A549 treated with GW870086 at 1 μM for 4 hours (cell line): Measurements from ENCODE around the gene KCNK10. TPM values are rescaled to one million over a fixed set of nuclear protein-coding genes. Genes with fewer than 3 reads are reported as not detected.

ENCODE experiments used
- total RNA-seq: library from RNA; stranded (reverse); fragments of 200-300 nt; extraction: Qiagen RNA extraction; gene quantifications from 5 replicates; pipeline ENCODE4 v1.2.3, GENCODE V29; 2022; ENCODE audit warnings: low read depth

Gene KCNK10, protein sequence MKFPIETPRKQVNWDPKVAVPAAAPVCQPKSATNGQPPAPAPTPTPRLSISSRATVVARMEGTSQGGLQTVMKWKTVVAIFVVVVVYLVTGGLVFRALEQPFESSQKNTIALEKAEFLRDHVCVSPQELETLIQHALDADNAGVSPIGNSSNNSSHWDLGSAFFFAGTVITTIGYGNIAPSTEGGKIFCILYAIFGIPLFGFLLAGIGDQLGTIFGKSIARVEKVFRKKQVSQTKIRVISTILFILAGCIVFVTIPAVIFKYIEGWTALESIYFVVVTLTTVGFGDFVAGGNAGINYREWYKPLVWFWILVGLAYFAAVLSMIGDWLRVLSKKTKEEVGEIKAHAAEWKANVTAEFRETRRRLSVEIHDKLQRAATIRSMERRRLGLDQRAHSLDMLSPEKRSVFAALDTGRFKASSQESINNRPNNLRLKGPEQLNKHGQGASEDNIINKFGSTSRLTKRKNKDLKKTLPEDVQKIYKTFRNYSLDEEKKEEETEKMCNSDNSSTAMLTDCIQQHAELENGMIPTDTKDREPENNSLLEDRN
- not detected in 5 replicates for total RNA-seq

GRCh38 chr14:88323086-88323522 lies at the start of gene KCNK10:
Gene KCNK10, minus strand, starts transcription at chr14:88323269. Its CDS starts 471 bp downstream, at chr14:88322798.

Other genes starting within 250 kb of the KCNK10 start
- 3.5 to 4.4 TPM (median 3.9 TPM) in 5 replicates for gene SPATA7, start 62.4 kb upstream of the KCNK10 start, total RNA-seq
- gene PTPN21, start 231.7 kb upstream of the KCNK10 start, total RNA-seq = 6.4 to 8.5 TPM (median 7.9 TPM) in 5 replicates
- 59.0 to 67.5 TPM (median 66.3 TPM) in 5 replicates for gene ZC3H14, start 239.8 kb upstream of the KCNK10 start, total RNA-seq